Neural cell (in vitro differentiated cells): ENCODE results near the gene NLRP6. TPM values are rescaled to one million over a fixed set of nuclear protein-coding genes. Genes with fewer than 3 reads are reported as not detected.

Experiments used
- H2AFZ ChIP-seq: fragments of 200-600, 300-800 bp; sonication (generic), shearing (Covaris generic); 2 replicates; pipeline ENCODE4 v1.6.0; 2014; ENCODE audit warnings: low read depth, mild to moderate bottlenecking, antibody characterized with exemption, low read length, moderate library complexity
- H3F3A ChIP-seq: fragments of 200-600 bp; shearing (Covaris generic); 2 replicates; pipeline ENCODE4 v1.6.1; 2016; ENCODE audit warnings: mild to moderate bottlenecking, moderate library complexity, mixed read lengths, antibody characterized with exemption, low read length; ENCODE audit not compliant: insufficient read depth, poor library complexity, severe bottlenecking
- H3K27ac ChIP-seq: fragments of 200-600, 300-800 bp; sonication (generic), shearing (Covaris generic); 2 replicates; pipeline ENCODE4 v1.5.1; 2014; ENCODE audit warnings: mild to moderate bottlenecking, low read length, moderate library complexity
- H3K27me3 ChIP-seq: fragments of 300-800, 200-600 bp; sonication (generic), shearing (Covaris generic); 2 replicates; pipeline ENCODE4 v1.6.0; 2014; ENCODE audit warnings: mild to moderate bottlenecking, low read depth, low read length, moderate library complexity; ENCODE audit not compliant: insufficient read depth
- H3K36me3 ChIP-seq: fragments of 300-800, 200-600 bp; sonication (generic), shearing (Covaris generic); 2 replicates; pipeline ENCODE4 v1.5.1; 2014; ENCODE audit warnings: mild to moderate bottlenecking, antibody characterized with exemption, low read length, moderate library complexity; ENCODE audit not compliant: insufficient read depth
- H3K4me2 ChIP-seq: fragments of 300-800, 200-600 bp; sonication (generic), shearing (Covaris generic); 2 replicates; pipeline ENCODE4 v1.6.0; 2014; ENCODE audit warnings: mild to moderate bottlenecking, low read length
- H3K4me3 ChIP-seq: fragments of 300-800, 200-600 bp; sonication (generic), shearing (Covaris generic); 2 replicates; pipeline ENCODE4 v1.5.1; 2014; ENCODE audit warnings: mild to moderate bottlenecking, low read length, moderate library complexity
- H3K79me2 ChIP-seq: fragments of 200-600 bp; shearing (Covaris generic); replicated peaks from 2 replicates; pipeline ENCODE4 v1.6.0; 2014; ENCODE audit warnings: mild to moderate bottlenecking, low read length, moderate library complexity; ENCODE audit not compliant: insufficient read depth
- H3K9ac ChIP-seq: fragments of 300-800, 200-600 bp; sonication (generic), shearing (Covaris generic); 2 replicates; pipeline ENCODE4 v1.6.1; 2016; ENCODE audit warnings: mild to moderate bottlenecking, low read length, mixed read lengths
- H3K9me2 ChIP-seq: fragments of 200-600 bp; shearing (Covaris generic); 2 replicates; pipeline ENCODE4 v1.6.1; 2016; ENCODE audit warnings: mild to moderate bottlenecking, low read length, mixed read lengths; ENCODE audit not compliant: insufficient read depth
- H3K9me3 ChIP-seq: fragments of 200-600, 300-800 bp; sonication (generic), shearing (Covaris generic); 2 replicates; pipeline ENCODE4 v1.6.1; 2016; ENCODE audit warnings: mild to moderate bottlenecking, mixed run types, low read length, moderate library complexity, mixed read lengths
- H4K20me1 ChIP-seq: fragments of 200-600 bp; shearing (Covaris generic); 2 replicates; pipeline ENCODE4 v1.6.1; 2016; ENCODE audit warnings: mild to moderate bottlenecking, mixed run types; ENCODE audit not compliant: insufficient read depth
- CTCF ChIP-seq: fragments of 450-650 bp; IDR thresholded peaks from 2 replicates; pipeline ENCODE4 v1.5.1; 2014; ENCODE audit warnings: antibody characterized with exemption, mild to moderate bottlenecking, moderate library complexity; ENCODE audit not compliant: poor library complexity, severe bottlenecking
- EP300 ChIP-seq: fragments of 450-650 bp; conservative IDR thresholded peaks from 2 replicates; pipeline ENCODE4 v1.6.1; 2014; ENCODE audit warnings: antibody characterized with exemption, mild to moderate bottlenecking, moderate library complexity; ENCODE audit not compliant: poor library complexity, severe bottlenecking
- EZH2 ChIP-seq: fragments of 200-600, 300-800 bp; shearing (Covaris generic), sonication (generic); IDR thresholded peaks from 2 replicates; pipeline ENCODE4 v1.6.1; 2014; ENCODE audit warnings: antibody characterized with exemption, low read length, borderline replicate concordance, mild to moderate bottlenecking; ENCODE audit not compliant: insufficient read depth, poor library complexity, severe bottlenecking
- MXI1 ChIP-seq: fragments of 450-650 bp; conservative IDR thresholded peaks from 2 replicates; pipeline ENCODE4 v1.6.1; 2014; ENCODE audit warnings: antibody characterized with exemption, mild to moderate bottlenecking; ENCODE audit not compliant: poor library complexity, severe bottlenecking
- POLR2AphosphoS5 ChIP-seq: IDR thresholded peaks from 2 replicates; pipeline ENCODE4 v1.6.1; 2012
- RAD21 ChIP-seq: fragments of 450-650 bp; conservative IDR thresholded peaks from 2 replicates; pipeline ENCODE4 v1.6.1; 2014; ENCODE audit warnings: antibody characterized with exemption, mild to moderate bottlenecking, moderate library complexity
- SMC3 ChIP-seq: fragments of 450-650 bp; conservative IDR thresholded peaks from 2 replicates; pipeline ENCODE4 v1.6.1; 2014; ENCODE audit warnings: antibody characterized with exemption, mild to moderate bottlenecking, moderate library complexity; ENCODE audit not compliant: poor library complexity
- TAF1 ChIP-seq: IDR thresholded peaks from 2 replicates; pipeline ENCODE4 v1.6.1; 2012; ENCODE audit warnings: low read depth
- polyA minus RNA-seq: library from RNA; depleted of rRNA, polyadenylated mRNA; stranded (reverse); fragments of >200 nt; gene quantifications from 2 replicates; pipeline ENCODE4 v1.2.3, GENCODE V29; 2014
- polyA plus RNA-seq: library from polyadenylated mRNA; depleted of rRNA; stranded (reverse); fragments of >200 nt; gene quantifications from 2 replicates; pipeline ENCODE4 v1.2.3, GENCODE V29; 2014
- TF ChIP-seq, protein P1 (sequence below): IDR thresholded peaks from 2 replicates; pipeline ENCODE4 v1.6.1; 2012; ENCODE audit warnings: borderline replicate concordance

The NLRP6 gene
- polyA plus RNA-seq (not detected in 2 replicates), polyA minus RNA-seq (not detected in 2 replicates)

- TF ChIP-seq POLR2AphosphoS5 (no peak), MXI1 (no peak), EZH2 (no peak), SMC3 (no peak), CTCF (no peak), TAF1 (no peak), EP300 (no peak), RAD21 (no peak)
- TF ChIP-seq, protein P1, sequence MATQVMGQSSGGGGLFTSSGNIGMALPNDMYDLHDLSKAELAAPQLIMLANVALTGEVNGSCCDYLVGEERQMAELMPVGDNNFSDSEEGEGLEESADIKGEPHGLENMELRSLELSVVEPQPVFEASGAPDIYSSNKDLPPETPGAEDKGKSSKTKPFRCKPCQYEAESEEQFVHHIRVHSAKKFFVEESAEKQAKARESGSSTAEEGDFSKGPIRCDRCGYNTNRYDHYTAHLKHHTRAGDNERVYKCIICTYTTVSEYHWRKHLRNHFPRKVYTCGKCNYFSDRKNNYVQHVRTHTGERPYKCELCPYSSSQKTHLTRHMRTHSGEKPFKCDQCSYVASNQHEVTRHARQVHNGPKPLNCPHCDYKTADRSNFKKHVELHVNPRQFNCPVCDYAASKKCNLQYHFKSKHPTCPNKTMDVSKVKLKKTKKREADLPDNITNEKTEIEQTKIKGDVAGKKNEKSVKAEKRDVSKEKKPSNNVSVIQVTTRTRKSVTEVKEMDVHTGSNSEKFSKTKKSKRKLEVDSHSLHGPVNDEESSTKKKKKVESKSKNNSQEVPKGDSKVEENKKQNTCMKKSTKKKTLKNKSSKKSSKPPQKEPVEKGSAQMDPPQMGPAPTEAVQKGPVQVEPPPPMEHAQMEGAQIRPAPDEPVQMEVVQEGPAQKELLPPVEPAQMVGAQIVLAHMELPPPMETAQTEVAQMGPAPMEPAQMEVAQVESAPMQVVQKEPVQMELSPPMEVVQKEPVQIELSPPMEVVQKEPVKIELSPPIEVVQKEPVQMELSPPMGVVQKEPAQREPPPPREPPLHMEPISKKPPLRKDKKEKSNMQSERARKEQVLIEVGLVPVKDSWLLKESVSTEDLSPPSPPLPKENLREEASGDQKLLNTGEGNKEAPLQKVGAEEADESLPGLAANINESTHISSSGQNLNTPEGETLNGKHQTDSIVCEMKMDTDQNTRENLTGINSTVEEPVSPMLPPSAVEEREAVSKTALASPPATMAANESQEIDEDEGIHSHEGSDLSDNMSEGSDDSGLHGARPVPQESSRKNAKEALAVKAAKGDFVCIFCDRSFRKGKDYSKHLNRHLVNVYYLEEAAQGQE, result no peak
- no peak within 1 kb of the TSS for H3K9ac ChIP-seq
- H4K20me1 ChIP-seq, result no peaks in the 10 kb centered on the region
- H3F3A ChIP-seq, result no peaks in the 10 kb centered on the region
- H3K27ac ChIP-seq, result no peak within 1 kb of the TSS
- H3K9me3 ChIP-seq, result no peaks in the 10 kb centered on the region
- no peaks in the 10 kb centered on the region for H3K79me2 ChIP-seq
- H3K4me3 ChIP-seq, result no peak within 1 kb of the TSS
- H2AFZ ChIP-seq, result no peak within 1 kb of the TSS
- H3K4me2 ChIP-seq, result no peak within 1 kb of the TSS
- no peaks in the 10 kb centered on the region for H3K27me3 ChIP-seq
- no peaks in the 10 kb centered on the region for H3K36me3 ChIP-seq
- H3K9me2 ChIP-seq, result no peaks in the 10 kb centered on the region
These were observed at the start of gene NLRP6 for GRCh38 chr11:278001-278951. NLRP6 (plus strand) TSS chr11:278407; CDS start chr11:278570, 163 bp downstream.

DNA sequence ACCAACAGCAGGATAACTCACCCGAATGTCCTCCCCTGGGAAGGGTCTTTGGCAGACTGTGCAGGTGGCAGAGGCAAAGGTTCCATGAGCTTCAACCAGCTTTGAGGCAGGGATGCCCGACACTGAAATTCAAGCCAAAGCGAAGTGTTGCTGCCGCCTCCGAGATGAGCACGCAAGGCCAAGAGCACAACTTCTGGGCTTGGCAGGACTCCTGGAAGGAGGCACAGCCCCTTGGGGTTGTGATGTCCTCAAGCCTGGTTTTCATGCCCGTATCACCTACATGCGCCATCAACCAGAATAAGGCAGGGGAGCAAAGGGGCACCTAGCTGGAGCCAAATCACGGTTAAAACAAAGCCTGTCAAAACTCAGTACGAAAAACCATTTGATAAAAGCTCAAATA lies 47.8 kb upstream of the NLRP6 start:
- H3K4me3 ChIP-seq, result no peak overlapping the region
- no peaks in the 10 kb centered on the region for H3F3A ChIP-seq
- peaks cover 3% of the 10 kb centered on the region for H3K79me2 ChIP-seq
- no peaks in the 10 kb centered on the region for H3K36me3 ChIP-seq
- TF ChIP-seq RAD21 (no peak), CTCF (no peak), EZH2 (no peak), MXI1 (no peak), SMC3 (no peak), POLR2AphosphoS5 (no peak), TAF1 (no peak), EP300 (no peak)
- TF ChIP-seq, protein P1, result no peak
- no peaks in the 10 kb centered on the region for H3K9me3 ChIP-seq
- H4K20me1 ChIP-seq, result no peaks in the 10 kb centered on the region
- no peaks in the 10 kb centered on the region for H3K9me2 ChIP-seq
- H3K27ac ChIP-seq, result no peak overlapping the region
- H3K4me2 ChIP-seq, result no peak overlapping the region
- no peak overlapping the region for H2AFZ ChIP-seq
- no peak overlapping the region for H3K9ac ChIP-seq
- no peaks in the 10 kb centered on the region for H3K27me3 ChIP-seq
